Fibroblast of mammary gland (primary cell): ENCODE measurements around the gene PDE9A.

Source experiments
- DNase-seq: peaks from one replicate; pipeline ENCODE4 v3.0.0-alpha.2; 2010; ENCODE audit warnings: low read depth
- H3K4me3 ChIP-seq: 2 replicates; pipeline ENCODE4 v1.5.1; 2011; ENCODE audit warnings: low read depth, mild to moderate bottlenecking, low read length, moderate library complexity; ENCODE audit not compliant: control insufficient read depth
- CTCF ChIP-seq: conservative IDR thresholded peaks from 2 replicates; pipeline ENCODE4 v1.5.1; 2011; ENCODE audit warnings: low read depth, low read length, inconsistent platforms; ENCODE audit not compliant: control insufficient read depth, insufficient read depth

The PDE9A gene

GRCh38 chr21:42653231-42654061 lies at the start of gene PDE9A:
TSS of gene PDE9A (plus strand) at chr21:42653621. CDS start at chr21:42653815, 194 bp downstream.
- H3K4me3 ChIP-seq = peak within 1 kb of the TSS; percentile 36
- no peak for DNase-seq
- TF ChIP-seq CTCF = no peak

GRCh38 chr21:42607102-42607501 lies 46.3 kb upstream of the PDE9A start:
- DNase-seq = no peak
- H3K4me3 ChIP-seq = no peak overlapping the region
- TF ChIP-seq CTCF = no peak

GRCh38 chr21:42607525-42608102 lies 45.8 kb upstream of the PDE9A start:
- DNase-seq = no peak
- no peak for TF ChIP-seq CTCF
- no peak overlapping the region for H3K4me3 ChIP-seq

- no peak overlapping the region for H3K4me3 ChIP-seq
- DNase-seq = no peak
- no peak for TF ChIP-seq CTCF
These were observed 45.0 kb upstream of the PDE9A start for GRCh38 chr21:42608446-42608845.

GRCh38 chr21:42609811-42610210 lies 43.6 kb upstream of the PDE9A start:
- H3K4me3 ChIP-seq = no peak overlapping the region
- no peak for TF ChIP-seq CTCF
- no peak for DNase-seq

GRCh38 chr21:42611852-42612251 lies 41.6 kb upstream of the PDE9A start:
- DNase-seq = no peak
- TF ChIP-seq CTCF = no peak
- no peak overlapping the region for H3K4me3 ChIP-seq
